Measurements from ENCODE around the gene BMP7.

The BMP7 gene

DNA sequence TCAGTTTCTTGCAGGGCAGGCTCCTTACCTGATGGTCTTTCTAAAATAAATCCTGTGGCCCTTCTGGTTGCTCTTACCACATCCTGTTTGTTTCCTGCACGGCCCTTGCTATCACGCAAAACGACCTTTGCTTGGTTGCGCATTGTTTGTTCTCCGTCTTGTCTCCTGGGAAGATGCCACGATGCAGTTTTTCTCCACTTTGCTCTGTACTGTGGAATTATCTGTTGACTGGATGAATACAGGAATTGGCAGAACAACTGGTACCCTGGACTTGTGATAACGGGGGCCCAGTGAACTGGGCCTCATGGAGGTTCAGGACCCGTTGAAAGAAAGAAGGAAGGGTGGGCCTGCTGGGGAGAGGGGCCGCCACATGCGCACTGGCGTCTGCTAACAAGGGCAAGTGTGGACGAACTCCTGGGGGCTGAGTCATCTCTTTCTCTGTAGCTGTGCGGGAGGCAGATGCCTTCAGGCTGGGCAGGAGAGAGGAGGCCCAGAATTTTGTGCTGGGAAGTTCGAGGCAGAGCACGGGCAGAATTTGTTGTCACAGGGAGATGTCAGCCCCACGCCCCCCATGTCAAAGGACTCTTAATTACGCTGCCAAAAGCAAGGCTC is 139.9 kb downstream of the BMP7 start:
- H4K91ac ChIP-seq (ENCODE audit: low read length) = no peak overlapping the region
- H4K8ac ChIP-seq (ENCODE audit: low read length) = no peak overlapping the region
- no peak overlapping the region for H3K4ac ChIP-seq (ENCODE audit: low read depth in 1 of 2, low read length in 2 of 2)
- no peaks in the 10 kb centered on the region for H3K79me1 ChIP-seq (replicated peaks; ENCODE audit: low read length, poor library complexity, severe bottlenecking)
- H2AK5ac ChIP-seq (ENCODE audit: low read length, severe bottlenecking) = no peak overlapping the region
- WGBS = 61% methylated on average over 16 of the region's 17 CpGs
- no peak overlapping the region for H2AFZ ChIP-seq (ENCODE audit: low read depth, low read length)
- H3K4me3 ChIP-seq (ENCODE audit: insufficient read depth in 1 of 2, low read depth in 1 of 2, low read length in 2 of 2) = no peak overlapping the region
- no peak overlapping the region for H2BK120ac ChIP-seq (ENCODE audit: low read depth, low read length)
- no peak overlapping the region for H3K4me2 ChIP-seq (ENCODE audit: low read length, poor library complexity, severe bottlenecking)
- peak; percentile 3 for DNase-seq
- no peak overlapping the region for H3K9ac ChIP-seq (ENCODE audit: low read length)
- H3K27me3 ChIP-seq (ENCODE audit: control insufficient read depth in 1 of 2, insufficient read depth in 1 of 2, low read length in 2 of 2) = peaks cover 53 to 88% of the 10 kb centered on the region in 2 experiments
- H2BK12ac ChIP-seq (ENCODE audit: low read length in 2 of 2) = no peak overlapping the region
- no peak overlapping the region for H3K14ac ChIP-seq (ENCODE audit: low read length in 2 of 2)
- no peak overlapping the region for H2BK15ac ChIP-seq (ENCODE audit: low read depth, poor library complexity, severe bottlenecking)
- no peak overlapping the region for H3K18ac ChIP-seq (ENCODE audit: low read depth in 1 of 2, low read length in 2 of 2)
- no peak overlapping the region for H3K27ac ChIP-seq (ENCODE audit: low read length, poor library complexity, severe bottlenecking)
- no peak overlapping the region for H3K23ac ChIP-seq (ENCODE audit: low read length in 2 of 2)
- H2BK5ac ChIP-seq (ENCODE audit: low read depth, low read length, poor library complexity, severe bottlenecking) = no peak overlapping the region
- H3K9me3 ChIP-seq (ENCODE audit: control insufficient read depth, low read length) = peaks cover 5% of the 10 kb centered on the region
- H3K4me1 ChIP-seq (ENCODE audit: control insufficient read depth, insufficient read depth, low read depth, low read length) = no peaks in the 10 kb centered on the region
- no peaks in the 10 kb centered on the region for H3K36me3 ChIP-seq (ENCODE audit: control insufficient read depth in 1 of 2, insufficient read depth in 2 of 2, low read depth in 1 of 2, low read length in 2 of 2)

DNA sequence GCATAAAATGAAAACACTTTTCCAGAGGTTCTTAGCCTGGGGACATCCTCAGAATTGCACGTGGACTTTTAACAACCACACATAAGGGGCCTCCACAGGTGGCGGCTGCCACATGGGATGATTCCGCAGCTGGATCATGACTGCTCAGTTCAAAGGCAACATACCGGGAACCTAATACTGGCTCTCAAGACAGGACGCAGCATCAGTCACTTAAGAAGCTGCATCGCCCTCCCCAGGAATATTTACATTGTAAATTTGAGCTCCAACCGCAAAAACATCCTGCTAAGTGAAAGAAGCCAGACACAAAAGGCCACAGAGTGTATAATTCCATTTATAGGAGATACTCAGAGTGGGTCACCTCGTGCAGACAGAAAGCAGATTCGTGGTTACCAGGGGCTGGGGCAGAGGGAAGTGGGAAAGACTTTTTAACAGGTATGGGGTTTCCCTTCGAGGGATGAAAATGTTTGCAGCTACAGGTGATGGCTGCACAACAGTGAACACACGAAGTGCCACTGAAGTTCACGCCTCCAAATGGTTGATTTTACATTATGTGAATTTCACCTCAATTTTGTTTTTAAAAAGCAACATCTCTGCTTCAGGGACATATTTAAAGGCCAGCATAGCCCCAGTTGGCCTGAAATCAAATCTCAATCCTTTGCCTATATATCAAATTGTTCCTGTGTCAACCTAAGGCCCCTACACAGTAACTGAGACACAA is 141.5 kb downstream of the BMP7 start:
- Histone ChIP-seq H3K18ac (ENCODE audit: low read depth in 1 of 2, low read length in 2 of 2) (no peak overlapping the region), H2AK5ac (ENCODE audit: low read length, severe bottlenecking) (no peak overlapping the region), H4K91ac (ENCODE audit: low read length) (no peak overlapping the region), H2BK5ac (ENCODE audit: low read depth, low read length, poor library complexity, severe bottlenecking) (no peak overlapping the region), H3K79me1 (replicated peaks; ENCODE audit: low read length, poor library complexity, severe bottlenecking) (no peaks in the 10 kb centered on the region), H2BK12ac (ENCODE audit: low read length in 2 of 2) (no peak overlapping the region), H3K4me2 (ENCODE audit: low read length, poor library complexity, severe bottlenecking) (no peak overlapping the region), H2AFZ (ENCODE audit: low read depth, low read length) (no peak overlapping the region), H3K4me1 (ENCODE audit: control insufficient read depth, insufficient read depth, low read depth, low read length) (no peaks in the 10 kb centered on the region), H2BK15ac (ENCODE audit: low read depth, poor library complexity, severe bottlenecking) (no peak overlapping the region), H4K8ac (ENCODE audit: low read length) (no peak overlapping the region), H3K9me3 (ENCODE audit: control insufficient read depth, low read length) (peaks cover 7% of the 10 kb centered on the region), H3K27me3 (ENCODE audit: control insufficient read depth in 1 of 2, insufficient read depth in 1 of 2, low read length in 2 of 2) (peaks cover 46 to 74% of the 10 kb centered on the region in 2 experiments), H3K4me3 (ENCODE audit: insufficient read depth in 1 of 2, low read depth in 1 of 2, low read length in 2 of 2) (no peak overlapping the region), H3K36me3 (ENCODE audit: control insufficient read depth in 1 of 2, insufficient read depth in 2 of 2, low read depth in 1 of 2, low read length in 2 of 2) (no peaks in the 10 kb centered on the region), H3K9ac (ENCODE audit: low read length) (no peak overlapping the region), H2BK120ac (ENCODE audit: low read depth, low read length) (no peak overlapping the region), H3K14ac (ENCODE audit: low read length in 2 of 2) (no peak overlapping the region), H3K4ac (ENCODE audit: low read depth in 1 of 2, low read length in 2 of 2) (no peak overlapping the region), H3K23ac (ENCODE audit: low read length in 2 of 2) (no peak overlapping the region), H3K27ac (ENCODE audit: low read length, poor library complexity, severe bottlenecking) (no peak overlapping the region)
- 54% methylated on average over 10 of the region's 12 CpGs for WGBS
- peak; percentile 11 for DNase-seq

DNA sequence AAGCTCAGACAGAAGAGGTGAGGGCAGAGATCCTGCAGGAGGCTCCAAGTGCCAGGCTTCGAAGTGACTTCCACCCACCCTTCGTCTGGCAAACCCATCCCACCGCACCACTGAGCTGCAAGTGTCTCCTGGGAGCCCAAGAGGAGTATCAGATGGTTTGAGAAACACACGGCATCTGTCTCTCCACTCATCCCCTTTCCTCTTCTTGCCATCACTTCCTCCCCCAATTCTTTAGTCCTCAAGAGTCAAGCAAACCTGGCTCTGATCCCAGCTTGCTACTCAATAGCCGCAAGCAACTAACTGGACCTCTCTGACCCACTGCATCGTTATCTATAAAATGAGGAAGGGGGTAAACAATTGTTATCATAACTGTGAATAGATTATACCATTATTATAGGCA is 142.1 kb downstream of the BMP7 start:
- no peak for DNase-seq
- no peak overlapping the region for H2BK5ac ChIP-seq (ENCODE audit: low read depth, low read length, poor library complexity, severe bottlenecking)
- H3K4ac ChIP-seq (ENCODE audit: low read depth in 1 of 2, low read length in 2 of 2) = no peak overlapping the region
- H3K4me1 ChIP-seq (ENCODE audit: control insufficient read depth, insufficient read depth, low read depth, low read length) = no peaks in the 10 kb centered on the region
- H3K27ac ChIP-seq (ENCODE audit: low read length, poor library complexity, severe bottlenecking) = no peak overlapping the region
- H3K9ac ChIP-seq (ENCODE audit: low read length) = no peak overlapping the region
- H2AK5ac ChIP-seq (ENCODE audit: low read length, severe bottlenecking) = no peak overlapping the region
- no peak overlapping the region for H4K8ac ChIP-seq (ENCODE audit: low read length)
- no peak overlapping the region for H3K14ac ChIP-seq (ENCODE audit: low read length in 2 of 2)
- no peak overlapping the region for H2BK120ac ChIP-seq (ENCODE audit: low read depth, low read length)
- no peaks in the 10 kb centered on the region for H3K79me1 ChIP-seq (replicated peaks; ENCODE audit: low read length, poor library complexity, severe bottlenecking)
- no peak overlapping the region for H3K23ac ChIP-seq (ENCODE audit: low read length in 2 of 2)
- no peak overlapping the region for H3K4me3 ChIP-seq (ENCODE audit: insufficient read depth in 1 of 2, low read depth in 1 of 2, low read length in 2 of 2)
- no peaks in the 10 kb centered on the region for H3K36me3 ChIP-seq (ENCODE audit: control insufficient read depth in 1 of 2, insufficient read depth in 2 of 2, low read depth in 1 of 2, low read length in 2 of 2)
- H3K4me2 ChIP-seq (ENCODE audit: low read length, poor library complexity, severe bottlenecking) = no peak overlapping the region
- H3K18ac ChIP-seq (ENCODE audit: low read depth in 1 of 2, low read length in 2 of 2) = no peak overlapping the region
- H3K9me3 ChIP-seq (ENCODE audit: control insufficient read depth, low read length) = peaks cover 7% of the 10 kb centered on the region
- H3K27me3 ChIP-seq (ENCODE audit: control insufficient read depth in 1 of 2, insufficient read depth in 1 of 2, low read length in 2 of 2) = peaks cover 47 to 75% of the 10 kb centered on the region in 2 experiments
- no peak overlapping the region for H2AFZ ChIP-seq (ENCODE audit: low read depth, low read length)
- H4K91ac ChIP-seq (ENCODE audit: low read length) = no peak overlapping the region
- no peak overlapping the region for H2BK12ac ChIP-seq (ENCODE audit: low read length in 2 of 2)
- WGBS = 82% methylated on average over 4 of the region's 6 CpGs
- no peak overlapping the region for H2BK15ac ChIP-seq (ENCODE audit: low read depth, poor library complexity, severe bottlenecking)

DNA sequence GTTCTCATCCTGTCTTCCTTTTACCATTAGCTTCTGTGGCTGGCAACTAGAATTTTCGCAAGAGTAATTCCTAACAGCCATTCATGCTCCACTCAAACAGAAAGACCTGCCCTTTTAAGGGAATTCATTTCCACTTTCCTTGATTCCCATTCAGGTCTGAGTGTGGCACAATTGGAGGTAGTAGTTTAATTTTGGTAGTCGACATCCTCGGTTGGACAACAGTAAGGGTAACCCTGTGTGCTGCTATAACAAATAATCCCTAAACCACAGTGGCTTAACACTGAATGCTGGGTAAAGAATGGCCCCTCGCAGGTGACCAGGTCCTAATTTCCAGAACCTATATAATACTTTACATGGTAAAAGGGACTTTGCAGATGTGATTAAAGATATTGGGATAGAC is 142.9 kb downstream of the BMP7 start:
- no peaks in the 10 kb centered on the region for H3K4me1 ChIP-seq (ENCODE audit: control insufficient read depth, insufficient read depth, low read depth, low read length)
- no peak overlapping the region for H2AFZ ChIP-seq (ENCODE audit: low read depth, low read length)
- no peak overlapping the region for H3K18ac ChIP-seq (ENCODE audit: low read depth in 1 of 2, low read length in 2 of 2)
- no peak overlapping the region for H3K9ac ChIP-seq (ENCODE audit: low read length)
- H2AK5ac ChIP-seq (ENCODE audit: low read length, severe bottlenecking) = no peak overlapping the region
- no peak overlapping the region for H4K8ac ChIP-seq (ENCODE audit: low read length)
- H2BK15ac ChIP-seq (ENCODE audit: low read depth, poor library complexity, severe bottlenecking) = no peak overlapping the region
- no peak overlapping the region for H3K4me3 ChIP-seq (ENCODE audit: insufficient read depth in 1 of 2, low read depth in 1 of 2, low read length in 2 of 2)
- no peak overlapping the region for H3K23ac ChIP-seq (ENCODE audit: low read length in 2 of 2)
- no peaks in the 10 kb centered on the region for H3K79me1 ChIP-seq (replicated peaks; ENCODE audit: low read length, poor library complexity, severe bottlenecking)
- H3K4ac ChIP-seq (ENCODE audit: low read depth in 1 of 2, low read length in 2 of 2) = no peak overlapping the region
- no peak overlapping the region for H2BK5ac ChIP-seq (ENCODE audit: low read depth, low read length, poor library complexity, severe bottlenecking)
- no peak overlapping the region for H3K27ac ChIP-seq (ENCODE audit: low read length, poor library complexity, severe bottlenecking)
- 100% methylated on average over 1 of the region's 4 CpGs for WGBS
- DNase-seq = no peak
- no peak overlapping the region for H2BK12ac ChIP-seq (ENCODE audit: low read length in 2 of 2)
- no peak overlapping the region for H2BK120ac ChIP-seq (ENCODE audit: low read depth, low read length)
- peaks cover 7% of the 10 kb centered on the region for H3K9me3 ChIP-seq (ENCODE audit: control insufficient read depth, low read length)
- no peak overlapping the region for H3K14ac ChIP-seq (ENCODE audit: low read length in 2 of 2)
- no peak overlapping the region for H4K91ac ChIP-seq (ENCODE audit: low read length)
- no peak overlapping the region for H3K4me2 ChIP-seq (ENCODE audit: low read length, poor library complexity, severe bottlenecking)
- H3K36me3 ChIP-seq (ENCODE audit: control insufficient read depth in 1 of 2, insufficient read depth in 2 of 2, low read depth in 1 of 2, low read length in 2 of 2) = no peaks in the 10 kb centered on the region
- peaks cover 47 to 67% of the 10 kb centered on the region in 2 experiments for H3K27me3 ChIP-seq (ENCODE audit: control insufficient read depth in 1 of 2, insufficient read depth in 1 of 2, low read length in 2 of 2)
